C1 segment of cervical spinal cord (tissue), 14 donors: ENCODE results near the gene YOD1.
"Not testable (repeated sequence)": the region's sequence is repeated elsewhere in the genome, so short reads cannot be mapped to it uniquely, and the experiment has no call there.

Experiments
- DNase-seq, 14 donors: peaks; one replicate each; lab custom pipeline; 2025; lab: John Stamatoyannopoulos, UW

YOD1 gene

DNA sequence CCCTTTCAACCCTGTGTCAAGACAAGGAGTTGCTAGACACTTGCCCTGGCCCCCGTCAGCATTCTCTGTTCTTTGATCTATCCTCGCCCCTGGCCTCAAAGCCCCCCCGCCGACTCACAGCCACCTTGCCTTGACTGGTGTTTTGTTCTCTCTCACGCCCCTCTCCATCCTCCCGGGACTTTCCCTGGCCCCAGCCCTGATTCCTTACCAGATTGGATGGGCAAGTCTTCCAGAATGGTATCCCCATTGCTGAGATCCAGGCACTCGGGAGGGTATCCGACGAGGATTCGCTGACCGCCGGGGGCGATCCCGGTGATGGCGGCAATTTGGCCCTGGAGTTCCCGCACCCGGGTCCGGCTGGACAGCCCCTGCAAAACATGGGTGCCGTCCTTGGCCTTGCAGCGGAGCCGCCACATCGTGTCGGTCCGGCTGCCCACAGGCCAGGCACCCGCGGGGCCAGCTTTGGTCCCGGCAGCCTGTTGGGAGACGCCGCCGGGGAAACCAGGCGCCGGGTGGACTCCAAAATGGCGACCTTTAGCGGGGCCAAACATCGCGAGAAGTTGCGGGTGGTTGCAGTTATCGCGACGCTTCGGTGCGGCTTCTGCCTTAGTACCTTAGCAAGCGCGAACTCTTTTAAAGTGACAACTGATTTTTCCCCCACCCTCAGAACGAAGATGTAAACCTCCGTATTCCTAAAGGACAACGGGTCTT, 373 bp downstream of the YOD1 start:
- DNase-seq: peak; percentile 31 to 84 (median 79)

DNA sequence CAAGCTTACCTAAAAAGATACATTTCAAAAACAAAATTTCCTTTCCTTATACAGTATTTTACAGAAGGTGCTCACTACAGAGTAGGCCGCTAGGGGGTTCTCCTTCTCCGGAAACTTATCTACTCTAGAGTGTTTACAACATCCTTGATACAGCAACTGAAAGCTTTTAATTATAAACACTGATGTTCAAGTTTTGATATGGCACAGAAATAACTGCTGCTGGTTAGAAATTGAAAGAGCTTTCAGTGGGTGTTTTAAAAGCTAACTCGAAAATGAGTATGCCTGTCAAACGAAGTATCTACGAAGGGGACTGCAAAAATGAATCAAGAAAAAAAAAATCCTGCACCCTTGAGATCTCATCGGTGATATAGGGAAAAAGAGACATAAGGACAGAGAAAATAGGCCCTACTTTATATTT, 1.0 kb downstream of the YOD1 start:
- DNase-seq: peak in 2 of 14 donors; percentile 16 to 31

DNA sequence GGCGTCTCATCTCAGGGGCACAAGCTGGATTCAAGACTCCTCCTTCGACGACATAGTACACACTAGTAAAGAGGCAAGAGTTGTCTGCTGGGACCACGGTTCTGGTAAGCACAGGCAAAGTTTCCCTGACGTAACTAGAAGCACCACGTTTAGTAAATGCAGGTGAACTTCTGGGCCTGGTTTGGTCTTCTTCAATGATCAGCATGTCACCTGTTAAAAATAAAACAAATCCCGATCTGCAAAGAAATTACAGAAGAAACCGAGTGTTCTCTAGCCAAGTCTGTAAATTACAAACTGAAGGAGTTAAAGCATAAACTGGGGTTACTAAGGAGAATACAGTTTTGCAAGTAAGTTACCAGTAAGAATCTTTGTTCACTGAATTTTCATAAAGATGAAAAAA, 1.5 kb downstream of the YOD1 start:
- no peak for DNase-seq

DNA sequence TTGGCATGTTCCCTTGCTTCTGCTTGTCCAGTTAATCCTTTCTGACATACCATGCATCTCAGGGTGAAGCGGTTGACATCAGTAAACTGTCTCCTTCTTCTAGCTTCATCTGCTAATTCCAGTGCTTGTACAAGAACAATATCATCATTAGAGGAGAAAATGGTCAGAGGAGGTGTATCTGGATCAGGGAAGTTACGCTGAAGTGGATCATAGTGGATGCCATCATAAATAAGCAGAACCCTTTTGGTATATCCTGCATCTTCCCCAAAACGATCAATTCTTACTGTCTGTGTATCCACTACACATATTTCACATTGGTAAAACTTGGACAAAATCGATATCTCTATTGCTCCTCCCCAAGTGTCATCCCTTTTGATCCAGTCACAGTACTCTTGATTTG, 2.0 kb downstream of the YOD1 start:
- no peak for DNase-seq

DNA sequence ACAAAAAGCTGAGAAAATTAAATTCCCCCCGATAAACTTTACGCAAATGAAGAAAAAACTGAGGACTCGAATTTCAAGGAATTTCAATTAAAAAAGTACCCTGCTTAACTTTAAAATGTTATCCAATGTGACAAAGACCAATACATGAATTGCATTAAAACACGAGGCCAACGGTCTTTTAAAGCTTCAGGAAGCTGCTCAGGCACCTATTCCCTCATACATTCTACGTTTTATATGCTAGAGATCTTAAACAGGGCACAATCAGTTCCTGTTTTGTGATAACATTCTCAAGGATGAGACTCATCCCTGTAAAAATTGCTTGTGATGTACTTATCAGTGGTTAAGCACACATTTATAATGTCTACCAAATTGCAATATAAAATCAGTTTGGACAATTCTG, 3.0 kb downstream of the YOD1 start:
- no peak for DNase-seq

DNA sequence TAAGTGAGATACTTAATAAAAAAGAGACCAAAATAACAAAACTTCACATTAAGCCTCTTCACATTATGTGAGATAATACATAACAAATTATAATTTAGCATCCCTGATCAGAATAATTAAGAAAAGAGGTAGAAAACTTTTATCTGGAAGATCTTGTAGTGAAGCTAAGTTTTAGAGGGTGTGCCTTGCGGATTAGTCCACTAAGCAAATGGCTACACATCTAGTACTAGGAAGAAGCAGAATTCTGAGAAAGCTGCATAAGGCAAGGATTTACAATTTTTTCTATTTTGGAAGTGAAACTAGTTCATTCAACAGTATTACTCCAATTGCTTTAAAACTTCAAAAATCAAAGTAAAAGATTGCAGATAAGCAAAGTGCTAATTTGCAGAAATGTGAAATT, 3.5 kb downstream of the YOD1 start:
- no peak for DNase-seq

DNA sequence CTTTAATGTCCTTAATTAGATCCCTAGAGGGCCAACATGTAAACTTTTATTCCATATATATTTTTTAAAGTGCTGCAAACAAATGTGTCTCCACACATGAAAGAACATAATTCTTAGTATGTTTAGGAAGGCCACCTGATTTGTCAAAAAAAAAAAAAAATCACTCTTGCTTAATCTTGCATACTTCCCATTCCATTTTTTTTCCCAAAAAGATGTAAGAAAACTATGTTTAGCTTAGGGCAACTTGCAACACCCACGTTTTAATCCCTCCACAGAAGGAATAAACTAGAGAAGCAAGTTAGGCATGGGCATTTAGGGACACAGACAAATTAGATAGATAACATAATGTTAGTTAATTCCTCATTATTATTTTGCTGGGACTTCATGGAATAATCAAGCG, 5.6 kb downstream of the YOD1 start:
- no peak for DNase-seq

DNA sequence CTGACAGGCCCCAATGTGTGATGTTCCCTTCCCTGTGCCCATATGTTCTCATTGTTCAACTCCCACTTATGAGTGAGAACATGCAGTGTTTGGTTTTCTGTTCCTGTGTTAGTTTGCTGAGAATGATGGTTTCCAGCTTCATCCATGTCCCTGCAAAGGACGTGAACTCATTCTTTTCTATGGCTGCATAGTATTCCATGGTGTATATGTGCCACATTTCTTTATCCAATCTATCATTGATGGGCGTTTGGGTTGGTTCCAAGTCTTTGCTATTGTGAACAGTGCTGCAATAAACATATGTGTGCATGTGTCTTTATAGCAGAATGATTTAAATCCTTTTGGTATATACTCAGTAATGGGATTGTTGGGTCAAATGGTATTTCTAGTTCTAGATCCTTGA, 9.6 kb downstream of the YOD1 start:
- DNase-seq: not testable (repeated sequence)

DNA sequence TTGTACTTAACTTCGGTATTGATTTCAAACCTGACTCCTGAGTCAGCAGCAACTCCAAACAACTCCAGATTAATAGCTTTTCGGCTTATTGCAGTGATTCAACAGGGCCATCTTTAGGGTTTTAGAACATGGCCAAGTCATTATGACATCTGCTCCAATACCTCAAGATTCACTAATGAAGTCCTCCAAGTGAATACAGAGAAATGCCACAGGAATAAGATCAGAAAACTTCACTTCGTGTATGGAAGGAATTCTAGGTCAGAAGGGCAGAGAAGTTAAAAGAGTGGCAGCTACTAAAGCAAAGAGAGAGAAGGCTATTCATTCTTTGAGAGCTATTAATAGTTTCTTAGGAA, 10.9 kb downstream of the YOD1 start:
- DNase-seq: no peak

DNA sequence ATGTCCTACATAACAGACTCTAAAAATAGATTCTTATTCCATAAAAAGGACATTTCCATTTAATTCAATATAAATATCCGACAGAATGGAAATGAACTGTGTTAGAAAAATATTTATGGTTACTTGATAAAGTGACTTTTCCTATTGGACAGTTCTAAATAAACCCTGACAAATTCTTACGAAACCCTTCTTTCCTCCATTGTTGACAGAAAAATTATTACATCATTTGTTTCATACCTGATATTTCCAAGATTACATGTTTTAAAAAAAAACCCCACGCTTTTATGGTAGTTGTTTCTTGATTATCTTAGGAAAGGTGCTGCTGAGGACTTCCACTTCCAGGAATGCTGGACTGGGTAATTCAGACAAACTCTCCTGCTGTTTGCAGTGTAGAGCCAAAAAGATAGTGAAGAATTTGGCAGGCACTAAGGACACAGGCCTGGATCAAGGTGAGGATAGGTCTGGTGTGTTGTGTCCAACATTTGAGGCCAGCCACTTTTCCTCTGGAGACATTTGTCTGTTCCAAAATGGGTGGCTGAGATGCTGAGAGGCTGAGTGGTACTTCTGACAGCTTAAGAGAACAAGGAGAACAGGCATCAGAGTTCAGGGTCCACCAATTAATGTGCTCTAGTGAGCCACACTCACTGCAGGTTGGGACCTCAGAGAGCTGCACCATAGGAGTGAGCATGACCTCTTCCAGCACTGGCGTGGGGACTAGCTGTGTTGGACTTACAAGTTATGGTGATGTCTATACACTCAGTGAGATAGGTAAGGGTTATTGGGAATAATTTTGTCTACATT, 11.4 kb downstream of the YOD1 start:
- no peak for DNase-seq

DNA sequence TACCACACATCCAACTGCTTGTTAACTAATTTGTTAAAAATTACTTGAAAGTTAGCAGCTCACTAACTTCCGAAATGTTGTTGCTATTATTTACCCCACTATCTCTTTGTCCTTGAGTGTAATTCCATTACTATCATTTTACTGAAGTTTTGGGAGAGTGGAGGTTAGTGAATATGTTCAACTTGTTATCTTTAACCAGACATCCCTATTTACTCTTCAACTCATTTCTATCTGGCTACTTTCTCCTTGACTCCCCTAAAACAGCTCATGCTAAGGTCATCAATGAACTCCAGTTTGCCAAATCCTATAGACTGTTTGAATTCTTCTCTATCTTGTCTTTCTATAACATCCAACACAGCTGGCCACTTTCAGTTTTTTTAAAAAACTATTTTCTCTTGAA, 14.1 kb downstream of the YOD1 start:
- DNase-seq: no peak

DNA sequence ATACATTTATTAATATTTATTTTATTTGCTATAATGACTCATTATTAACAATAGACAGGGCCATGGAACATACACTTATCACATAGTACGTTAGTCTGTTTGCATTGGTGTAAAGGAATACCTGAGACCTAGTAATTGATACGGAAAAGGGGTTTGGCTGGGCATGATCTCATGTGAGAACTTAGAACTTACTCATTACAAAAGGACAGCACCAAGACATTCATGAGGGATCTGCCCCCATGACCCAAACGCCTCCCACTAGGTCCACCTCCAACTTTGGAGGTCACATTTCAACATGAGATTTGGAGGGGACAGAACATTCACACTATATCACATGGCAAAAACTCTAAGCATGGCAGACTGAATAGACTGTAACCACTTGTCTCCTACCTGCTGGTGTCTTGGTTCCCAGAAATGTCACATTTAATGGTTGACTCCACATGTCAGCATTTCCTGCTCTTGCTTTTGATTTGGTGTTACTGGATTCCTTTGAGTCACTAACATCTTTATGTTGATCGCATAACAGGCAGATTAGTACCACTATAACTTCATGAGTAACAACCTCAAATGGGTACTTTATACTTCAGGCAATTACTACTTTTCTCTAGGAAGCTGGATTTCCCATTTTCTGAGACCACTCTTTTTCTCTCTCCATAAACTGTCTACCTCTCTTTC, 15.0 kb downstream of the YOD1 start:
- DNase-seq: no peak

DNA sequence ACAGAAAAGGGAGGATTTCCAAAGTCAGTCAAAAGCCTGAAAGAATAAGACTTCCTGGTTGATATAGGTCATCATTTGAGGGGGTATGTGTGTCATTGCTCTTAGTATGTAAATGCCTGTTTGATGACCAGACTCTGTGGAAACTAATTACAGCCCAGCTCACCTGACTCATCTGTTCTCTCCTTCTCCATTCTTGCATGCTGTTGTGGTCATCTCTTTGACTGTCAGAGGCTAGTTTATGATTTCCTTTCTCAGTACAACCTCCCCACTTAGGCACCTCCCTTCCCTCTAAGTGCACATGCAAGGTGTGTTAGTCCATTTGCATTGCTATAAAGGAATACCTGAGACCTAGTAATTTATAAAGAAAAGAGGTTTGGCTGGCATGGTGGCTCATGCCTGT, 16.0 kb downstream of the YOD1 start:
- DNase-seq: no peak

DNA sequence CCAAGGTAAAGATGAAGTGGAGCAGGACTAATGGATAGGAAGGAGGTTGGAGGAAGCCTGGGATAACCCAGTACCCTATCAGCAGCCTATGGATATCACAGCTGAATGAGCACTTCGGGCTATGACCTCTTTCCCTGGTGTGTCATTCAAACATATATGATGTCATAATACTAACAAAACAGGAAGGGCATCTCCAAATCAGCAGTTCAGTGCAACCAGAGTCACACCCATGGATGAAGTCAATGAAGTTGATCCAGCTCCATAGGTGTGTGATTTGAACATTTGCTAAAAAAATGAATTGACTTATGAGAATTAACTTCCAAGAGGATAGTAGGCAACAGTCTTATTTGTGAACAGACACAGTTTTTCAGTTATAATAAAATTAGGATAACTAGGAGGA, 16.8 kb downstream of the YOD1 start:
- DNase-seq: no peak

DNA sequence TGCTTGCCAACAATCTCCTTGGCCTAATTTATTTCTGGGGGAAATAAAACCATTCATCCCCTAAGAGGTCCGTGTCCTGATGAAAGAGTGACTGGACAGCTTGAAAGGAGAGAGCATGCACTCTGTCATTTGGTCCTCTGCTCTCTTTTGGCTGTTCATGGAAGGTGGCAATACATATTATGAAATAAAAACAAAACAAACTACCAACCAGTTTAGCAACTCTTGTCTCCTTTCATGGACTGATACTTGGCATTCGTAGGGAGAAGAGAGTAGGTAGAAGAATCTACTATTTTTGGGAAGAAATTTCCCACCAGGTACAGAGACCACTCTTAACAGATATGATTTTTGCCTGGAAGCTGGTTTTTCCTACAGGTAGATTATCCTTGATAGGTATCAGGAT, 17.7 kb downstream of the YOD1 start:
- no peak for DNase-seq

DNA sequence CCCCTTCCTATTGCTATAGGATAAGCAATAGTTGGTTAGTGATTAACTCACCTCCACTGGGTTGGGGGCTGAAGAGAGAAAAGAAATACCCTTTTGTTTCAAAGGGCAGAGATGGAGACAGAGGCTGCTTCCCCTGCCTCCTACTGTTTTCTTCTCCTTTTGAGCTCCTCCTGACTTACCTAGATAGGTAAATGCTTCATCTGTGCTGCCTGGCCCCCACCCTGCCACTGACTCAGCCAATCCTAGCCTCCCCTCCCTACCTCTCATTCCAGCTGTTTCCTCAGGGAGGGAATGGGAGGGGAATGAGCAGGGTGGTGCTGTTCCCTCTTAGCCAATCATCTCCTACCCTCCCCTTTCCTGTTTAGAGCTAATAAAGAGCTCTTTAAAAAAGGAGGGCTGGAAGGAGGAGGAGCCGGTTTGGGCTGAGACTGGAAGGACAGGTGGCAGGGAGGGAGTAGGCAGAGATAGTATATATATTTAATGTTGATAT, 18.4 kb downstream of the YOD1 start, which contains the start of gene C1orf116:
TSS of gene C1orf116 (minus strand) at position 229 of the 490 bp plus-strand sequence. CDS start 5,158 bp downstream, outside the sequence.
- no peak for DNase-seq

DNA sequence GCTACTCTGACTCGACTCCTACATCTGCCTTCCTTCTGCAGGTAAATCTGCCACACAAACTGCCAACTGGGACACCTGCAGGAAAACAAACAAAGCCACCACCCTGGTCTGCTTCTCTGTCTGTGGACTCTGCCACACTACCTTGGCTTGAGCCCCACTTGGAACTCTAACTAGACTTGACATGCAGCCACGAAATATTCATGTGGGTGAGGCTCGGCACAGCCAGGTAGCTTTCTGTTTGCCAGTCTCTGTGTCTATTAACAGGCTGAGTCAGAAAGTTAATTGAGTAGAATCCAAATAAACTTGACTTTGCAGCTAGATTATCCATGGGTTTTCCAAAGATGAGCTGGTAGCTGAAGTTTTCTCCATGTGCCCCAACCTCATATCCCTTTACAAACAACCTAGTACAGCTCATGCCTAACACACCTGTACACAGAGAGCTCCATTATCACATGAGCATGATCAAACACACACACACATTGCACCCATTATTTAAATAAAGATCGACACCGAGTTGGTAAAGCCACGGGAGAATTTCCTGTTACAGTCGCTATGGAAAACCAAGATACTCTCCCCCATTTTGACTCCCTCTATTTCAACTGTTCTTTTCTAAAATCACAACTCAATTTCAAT, 19.3 kb downstream of the YOD1 start:
- DNase-seq: no peak

DNA sequence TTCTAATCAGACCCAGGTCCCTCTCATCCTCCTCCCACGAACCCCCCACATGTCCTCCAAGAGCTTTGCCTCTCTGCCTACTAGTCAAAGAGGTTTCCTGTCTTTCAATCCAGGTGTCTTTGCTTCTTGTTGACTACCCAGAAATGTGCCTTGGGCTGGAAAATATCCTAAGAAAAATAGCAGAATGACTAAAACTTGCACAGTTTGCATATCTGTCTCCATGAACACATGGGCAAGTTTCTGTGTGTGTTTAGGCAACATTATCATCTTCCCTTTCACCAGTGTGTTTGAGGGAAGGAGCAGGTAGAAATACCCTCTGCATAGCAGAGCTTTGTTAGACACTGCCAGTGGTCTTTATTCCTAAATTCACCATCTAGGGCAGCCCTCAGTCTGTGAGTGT, 20.0 kb downstream of the YOD1 start:
- DNase-seq: no peak

DNA sequence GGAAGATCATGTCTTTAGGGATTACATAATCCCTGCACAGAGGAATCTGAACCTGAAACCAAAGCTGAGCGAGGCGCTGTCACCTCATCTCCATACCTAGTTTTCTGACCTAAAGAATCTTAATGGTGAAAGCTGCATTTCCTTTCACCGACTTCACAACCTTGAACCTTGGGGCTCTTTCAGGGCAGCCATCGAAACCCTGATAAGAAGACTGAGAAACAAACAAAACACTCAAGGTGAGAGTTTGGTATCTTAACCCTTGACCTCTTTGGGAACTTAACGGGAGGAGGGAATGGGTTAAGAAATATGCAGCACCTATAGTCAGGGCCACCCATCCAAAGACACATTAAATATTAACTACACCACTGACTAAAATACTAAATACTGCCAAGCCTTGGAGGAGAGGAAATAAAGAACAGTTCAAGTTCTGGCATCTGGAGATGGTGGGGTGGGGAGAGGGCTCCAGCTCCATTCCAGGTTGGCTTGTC, 20.4 kb downstream of the YOD1 start:
- no peak for DNase-seq

DNA sequence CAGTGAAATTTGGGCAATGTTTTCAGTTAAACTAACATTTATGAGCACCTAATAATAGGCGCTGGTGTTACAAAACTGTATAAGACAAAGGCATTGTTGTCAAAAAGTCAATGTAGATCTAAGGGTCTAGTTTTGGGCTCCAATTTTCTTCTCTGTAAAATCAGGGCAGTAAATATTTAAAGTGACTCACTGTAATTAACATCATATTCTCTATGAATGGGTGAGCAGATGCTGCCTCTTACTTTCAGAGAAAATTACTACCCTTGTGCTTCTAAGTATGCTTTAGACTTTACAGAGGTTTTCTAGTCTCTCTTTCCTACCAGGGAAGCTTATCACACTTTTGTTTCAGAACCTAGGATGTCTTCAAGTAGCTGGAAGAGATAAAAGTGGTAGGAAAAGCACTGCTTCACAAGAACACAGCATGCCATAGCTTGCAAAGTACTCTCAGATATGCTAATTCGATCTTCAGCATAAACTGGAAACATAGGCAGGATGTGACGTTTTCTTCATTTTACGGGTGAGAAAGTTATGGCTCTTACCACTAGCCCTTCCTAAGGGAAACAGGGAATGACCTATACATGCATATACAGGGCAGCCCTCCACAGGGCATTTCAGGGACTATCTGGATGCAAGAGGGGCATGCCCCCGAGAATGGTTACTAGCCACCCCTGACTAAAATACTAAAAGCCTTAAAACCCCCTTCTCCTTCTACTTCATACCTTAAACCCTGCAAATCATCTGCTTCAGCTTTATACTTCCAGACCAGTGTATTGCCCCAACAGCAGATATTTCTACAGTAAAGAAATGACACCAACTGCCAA, 21.1 kb downstream of the YOD1 start:
- DNase-seq: no peak
